GM19438 (cell line): Measurements from ENCODE around the gene MYF5.

Source experiments
- ATAC-seq: cut with Tn5 transposase; IDR thresholded peaks from one replicate; pipeline ENCODE4 v1.9.1; 2021; ENCODE audit warnings: low read depth; ENCODE audit not compliant: unreplicated experiment

MYF5 gene

GRCh38 chr12:80756875-80757274 is 40.2 kb downstream of the MYF5 start:
- no peak for ATAC-seq

- no peak for ATAC-seq
Observed at GRCh38 chr12:80761838-80762237, 45.1 kb downstream of the MYF5 start.

DNA sequence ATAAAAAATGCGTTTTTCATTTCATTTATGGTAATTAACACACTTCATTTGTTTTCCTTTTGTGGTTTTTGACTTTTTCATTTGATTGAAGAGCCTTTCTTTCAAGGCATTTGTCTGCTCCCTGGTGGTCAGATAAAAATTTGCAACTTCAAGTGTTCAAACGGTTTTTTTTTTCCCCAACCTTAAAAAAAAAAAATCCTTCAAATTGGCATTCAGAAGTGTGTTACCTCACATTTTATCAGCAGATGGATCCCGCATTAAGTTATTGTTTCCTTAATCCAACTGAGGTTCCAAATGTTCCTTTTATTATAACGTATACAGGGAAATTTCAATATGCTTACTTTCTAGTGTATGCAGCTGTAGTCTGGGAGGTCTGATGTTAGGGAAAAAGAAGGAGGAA is 47.2 kb downstream of the MYF5 start:
- no peak for ATAC-seq

DNA sequence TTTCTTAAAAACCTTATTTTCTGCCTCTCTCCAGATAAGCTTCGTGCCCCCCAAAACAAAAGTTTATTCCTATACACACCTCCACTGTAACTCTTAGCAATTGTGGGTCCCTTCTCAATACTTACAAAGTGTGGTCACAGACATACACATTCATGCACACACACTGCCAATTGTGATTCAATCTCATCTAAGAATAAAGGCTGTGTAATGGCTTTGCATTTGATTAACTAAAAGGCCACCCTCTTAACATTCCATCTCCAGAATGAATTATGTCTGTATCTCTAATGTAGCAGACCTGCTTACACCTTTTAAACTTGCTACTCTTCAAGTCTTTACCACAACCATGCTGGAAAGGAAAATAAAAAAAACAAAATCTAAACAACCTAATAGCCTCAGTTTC is 49.5 kb downstream of the MYF5 start:
- no peak for ATAC-seq

GRCh38 chr12:80766897-80767296 is 50.2 kb downstream of the MYF5 start:
- peak; percentile 60 for ATAC-seq
